T-helper 22 cell (primary cell): ENCODE results near the gene DNAJC5.
"Not testable (repeated sequence)": the region's sequence is repeated elsewhere in the genome, so short reads cannot be mapped to it uniquely, and the experiment has no call there.

ENCODE experiments used
- DNase-seq: peaks from one replicate; pipeline ENCODE4 v3.0.0-alpha.2; 2020; ENCODE audit warnings: low read depth

The DNAJC5 gene

GRCh38 chr20:63894358-63895201, at the start of gene DNAJC5:
TSS of gene DNAJC5 (plus strand) at chr20:63895126. CDS start at chr20:63928346, 33,220 bp downstream.
- DNase-seq = peak; percentile 95

- no peak for DNase-seq
Measured at GRCh38 chr20:63846128-63846771, 48.7 kb upstream of the DNAJC5 start.

- no peak for DNase-seq
Measured at GRCh38 chr20:63846888-63847236, 48.1 kb upstream of the DNAJC5 start.

- no peak for DNase-seq
Measured at GRCh38 chr20:63847237-63848002, 47.5 kb upstream of the DNAJC5 start.

- DNase-seq = no peak
Measured at GRCh38 chr20:63848003-63848911, 46.7 kb upstream of the DNAJC5 start.

- no peak for DNase-seq
Measured at GRCh38 chr20:63850689-63851547, 44.0 kb upstream of the DNAJC5 start.

- not testable (repeated sequence) for DNase-seq
Measured at GRCh38 chr20:63851548-63851943, 43.4 kb upstream of the DNAJC5 start.

- not testable (repeated sequence) for DNase-seq
Measured at GRCh38 chr20:63853733-63854068, 41.2 kb upstream of the DNAJC5 start.

DNA sequence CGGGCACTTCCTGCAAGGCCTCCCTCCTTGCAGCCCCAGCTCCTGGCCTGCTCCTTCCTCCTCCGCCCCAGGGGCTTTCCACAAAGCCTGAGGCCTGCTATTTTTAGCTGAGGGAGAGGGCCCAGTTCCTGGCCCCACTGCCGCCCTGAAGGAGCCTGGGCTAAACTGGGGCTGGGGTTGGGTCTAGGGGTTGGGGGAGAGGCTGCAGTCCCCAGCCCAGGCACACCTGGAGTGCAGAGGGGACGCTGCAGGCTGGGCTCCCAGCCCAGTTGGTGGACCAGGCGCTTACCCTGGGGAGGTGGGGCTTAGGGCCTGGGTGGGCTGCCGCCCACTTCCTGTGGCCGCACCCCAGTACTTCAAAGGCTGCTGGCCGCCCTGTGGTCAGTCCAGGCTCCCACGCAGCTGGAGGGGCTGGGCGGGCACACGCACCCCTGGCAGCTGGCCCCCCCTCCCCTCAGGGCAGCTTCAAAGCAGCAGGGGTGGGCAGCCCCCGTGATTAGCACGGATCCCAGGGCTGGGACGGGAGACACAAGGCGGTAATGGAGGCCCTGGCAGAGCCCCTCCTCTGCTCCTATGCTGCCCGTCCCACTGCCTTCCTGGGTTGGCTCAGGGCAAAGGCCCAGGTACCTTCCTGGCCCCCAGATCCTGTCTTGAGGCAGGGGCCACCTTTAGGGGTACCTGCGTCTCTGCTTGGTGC, 40.7 kb upstream of the DNAJC5 start:
- DNase-seq = no peak

DNA sequence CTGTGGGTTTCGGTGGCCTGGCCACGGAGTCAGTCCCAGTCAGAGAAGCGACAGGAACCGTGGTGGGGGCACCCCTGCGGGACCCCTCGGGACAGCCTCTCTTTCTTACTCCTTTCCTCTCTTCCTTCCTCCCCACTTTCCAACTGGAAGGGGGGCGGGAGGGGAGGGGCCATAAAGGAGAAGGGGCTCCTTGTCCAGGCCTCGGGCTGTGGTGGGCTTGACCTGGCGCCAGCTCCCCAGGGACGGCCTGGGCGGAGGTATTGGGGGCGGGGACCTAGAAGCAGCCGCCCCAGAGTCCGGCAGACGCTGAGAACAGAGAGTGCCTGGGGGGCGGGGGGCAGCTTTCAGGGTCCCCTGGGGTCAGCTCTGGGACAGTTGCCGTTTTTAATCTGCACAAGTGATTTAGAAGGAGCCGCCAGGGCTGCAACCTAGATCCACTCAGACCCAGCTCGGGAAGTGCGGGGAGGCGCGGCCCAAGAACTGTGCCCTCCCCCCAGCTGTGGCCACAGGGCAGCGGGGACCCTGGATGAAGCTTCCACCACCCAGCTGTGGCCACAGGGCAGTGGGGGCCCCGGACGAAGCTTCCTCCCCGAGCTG, 40.1 kb upstream of the DNAJC5 start:
- no peak for DNase-seq

DNA sequence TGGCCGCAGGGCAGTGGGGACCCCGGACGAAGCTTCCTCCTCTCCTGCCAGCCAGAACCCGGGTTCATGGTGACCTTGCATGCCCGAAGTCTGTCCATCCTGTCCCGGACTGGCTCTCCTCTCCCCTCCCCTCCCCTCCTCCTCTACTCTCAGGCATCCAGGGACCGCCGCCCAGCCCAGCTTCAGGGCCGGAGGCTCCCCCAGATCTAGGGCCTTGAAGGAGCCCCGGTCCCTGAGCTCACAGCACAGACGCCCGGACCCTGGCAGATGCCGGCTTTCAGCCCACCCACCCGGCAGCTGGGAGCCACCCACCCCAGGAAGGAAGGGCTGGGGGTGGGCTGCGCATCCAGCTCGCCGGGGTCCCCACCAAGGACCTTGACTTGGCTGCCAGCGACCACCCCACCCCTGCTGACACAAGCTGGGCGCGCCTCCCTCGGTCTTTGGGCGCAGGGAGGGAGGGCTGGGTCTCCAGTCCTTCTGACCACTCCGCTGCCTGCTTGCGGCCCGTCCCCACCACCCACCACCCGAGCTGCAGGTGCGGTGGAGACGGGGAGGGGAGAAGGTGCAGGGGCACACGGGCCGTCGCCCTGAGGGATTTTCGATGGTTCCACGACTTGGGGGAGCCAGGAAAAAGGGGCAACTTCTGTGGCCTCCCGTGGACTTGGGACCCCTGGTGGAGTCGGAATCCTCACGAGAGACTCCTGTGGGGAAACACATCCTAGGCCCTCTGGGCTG, 39.4 kb upstream of the DNAJC5 start:
- DNase-seq = no peak

GRCh38 chr20:63856098-63856511, 38.8 kb upstream of the DNAJC5 start:
- DNase-seq = no peak

- no peak for DNase-seq
Measured at GRCh38 chr20:63857764-63858392, 37.0 kb upstream of the DNAJC5 start.

- DNase-seq = no peak
Measured at GRCh38 chr20:63858393-63859165, 36.3 kb upstream of the DNAJC5 start.

- DNase-seq = no peak
Measured at GRCh38 chr20:63859166-63859699, 35.7 kb upstream of the DNAJC5 start.

GRCh38 chr20:63860325-63861051, 34.4 kb upstream of the DNAJC5 start:
- no peak for DNase-seq
